ENCODE data around the gene XDH.
A peak's percentile ranks its signal among the peaks of the same experiment; 100 is the strongest.

The XDH gene

DNA sequence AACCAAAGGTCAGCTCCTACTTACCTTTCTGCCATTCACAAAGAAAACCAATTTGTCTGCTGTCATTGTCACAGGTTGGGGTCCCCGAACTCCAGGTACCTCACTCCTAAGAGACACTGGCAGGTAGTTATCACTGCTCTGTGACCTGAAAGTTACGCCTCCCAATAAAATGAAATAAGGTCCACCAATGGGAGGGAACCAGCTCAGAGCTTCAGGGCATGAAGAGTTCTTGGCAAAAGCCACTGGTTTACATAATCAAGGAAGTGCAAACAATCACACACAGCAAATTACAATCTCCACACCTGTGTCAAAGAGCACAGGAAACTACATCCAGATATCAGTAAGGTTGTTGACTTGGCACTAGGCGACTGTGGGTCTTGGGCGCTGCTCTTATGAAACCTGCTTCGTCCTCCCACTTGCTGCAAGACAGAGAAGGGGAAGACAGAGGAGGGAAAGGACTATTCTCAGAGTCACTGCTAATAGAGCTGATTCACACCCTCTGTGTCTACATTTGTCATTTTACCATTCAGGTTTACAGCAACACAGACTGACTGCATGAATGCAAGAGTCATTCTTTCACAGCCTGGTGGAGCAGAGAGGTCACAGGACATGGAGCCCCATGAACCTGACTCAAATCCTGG, at the start of gene XDH:
Gene XDH, minus strand, starts transcription at position 142 of the 641 bp plus-strand sequence. Its CDS starts 76 bp downstream, at position 66.
- no peak for DNase-seq

DNA sequence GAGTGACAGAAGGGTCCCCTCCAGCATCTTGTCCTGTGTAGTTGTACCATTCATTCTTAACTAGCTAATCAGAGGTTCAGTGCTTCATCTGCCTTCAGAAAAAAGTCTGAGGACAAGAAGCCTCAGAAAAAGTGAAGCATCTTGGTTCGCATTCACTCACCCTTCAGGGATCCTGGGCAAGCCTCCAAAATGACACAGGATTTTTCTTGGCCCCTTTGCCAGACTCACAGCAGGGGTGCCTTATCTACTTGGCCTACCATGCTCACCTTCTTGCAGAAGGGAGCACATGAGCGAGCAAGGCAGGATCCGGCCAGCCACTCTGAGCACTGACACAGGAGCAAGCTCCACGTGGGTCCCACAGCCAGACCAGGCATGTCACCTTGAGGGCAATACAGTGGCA, 43.1 kb upstream of the XDH start:
- no peak for DNase-seq

DNA sequence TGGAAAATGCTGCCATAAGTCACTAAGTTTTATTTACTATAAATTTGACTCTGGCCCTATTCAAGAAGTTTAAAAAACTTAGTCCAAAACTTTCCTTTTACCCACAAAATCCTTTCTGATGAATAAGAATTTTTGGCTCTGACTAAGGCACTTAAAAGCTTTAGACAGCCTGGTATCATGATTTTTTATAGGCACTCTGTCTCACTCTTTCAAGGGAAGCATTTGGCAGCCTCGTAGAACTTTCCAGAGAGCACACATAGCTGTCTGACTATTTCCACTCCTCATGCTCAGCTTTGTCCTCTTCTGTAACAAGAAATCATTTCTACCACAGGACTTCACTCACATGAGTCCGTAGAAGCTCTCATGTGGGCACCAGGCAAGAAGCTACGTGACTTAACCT, 32.3 kb upstream of the XDH start:
- no peak for DNase-seq

DNA sequence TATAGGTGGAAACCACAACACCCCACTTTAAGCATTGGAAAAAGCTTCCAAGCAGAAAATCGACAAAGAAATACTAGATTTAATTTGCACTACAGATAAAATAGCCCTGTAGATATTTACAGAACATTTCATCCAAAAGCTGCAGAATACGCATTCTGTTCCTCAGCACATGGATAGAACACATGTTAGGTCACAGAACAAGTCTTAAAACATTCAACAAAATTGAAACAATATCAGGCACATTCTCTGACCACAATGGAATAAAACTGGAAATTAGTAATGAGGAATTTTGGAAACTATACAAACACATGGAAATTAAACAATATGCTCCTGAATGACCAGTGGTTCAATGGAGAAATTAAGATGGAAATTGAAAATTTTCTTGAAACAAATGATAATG, 27.8 kb upstream of the XDH start:
- DNase-seq = no peak

DNA sequence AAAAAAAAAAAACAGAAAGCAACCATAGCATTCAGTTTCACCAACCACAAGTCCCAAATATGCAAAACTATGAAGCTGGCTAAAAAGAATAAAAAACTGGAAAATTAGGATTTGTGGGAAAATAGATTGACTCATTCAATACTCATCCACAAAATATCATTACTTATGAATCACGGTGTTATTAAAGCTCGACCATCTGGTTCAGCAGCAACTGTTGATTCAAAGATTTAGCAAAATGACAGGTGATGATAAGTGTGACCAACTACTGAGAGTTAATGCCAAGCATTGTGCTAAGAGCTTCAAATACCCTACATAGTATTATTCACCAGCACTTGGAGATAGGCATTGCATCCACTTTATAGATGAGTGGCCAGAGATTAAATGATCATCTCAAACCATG, 26.2 kb upstream of the XDH start:
- DNase-seq = no peak

DNA sequence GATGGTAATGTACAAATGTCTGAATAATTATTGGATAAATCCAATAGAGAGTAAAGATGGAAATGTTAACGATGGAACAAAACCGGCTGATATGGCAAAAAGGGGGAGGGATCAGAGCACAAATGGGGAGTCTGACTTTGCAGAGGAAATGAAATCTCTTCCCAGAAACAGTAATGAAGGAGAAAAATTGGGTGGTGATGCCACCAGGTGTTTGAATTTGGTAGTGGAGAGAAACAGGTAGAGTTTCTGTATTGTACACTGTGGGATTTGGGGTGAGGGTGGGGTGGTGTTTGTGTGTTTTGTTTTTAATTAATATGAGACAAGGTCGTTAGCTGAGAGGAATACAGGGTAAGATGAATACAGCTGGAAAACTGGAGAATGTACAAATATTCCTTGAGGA, 20.4 kb upstream of the XDH start:
- DNase-seq = no peak

DNA sequence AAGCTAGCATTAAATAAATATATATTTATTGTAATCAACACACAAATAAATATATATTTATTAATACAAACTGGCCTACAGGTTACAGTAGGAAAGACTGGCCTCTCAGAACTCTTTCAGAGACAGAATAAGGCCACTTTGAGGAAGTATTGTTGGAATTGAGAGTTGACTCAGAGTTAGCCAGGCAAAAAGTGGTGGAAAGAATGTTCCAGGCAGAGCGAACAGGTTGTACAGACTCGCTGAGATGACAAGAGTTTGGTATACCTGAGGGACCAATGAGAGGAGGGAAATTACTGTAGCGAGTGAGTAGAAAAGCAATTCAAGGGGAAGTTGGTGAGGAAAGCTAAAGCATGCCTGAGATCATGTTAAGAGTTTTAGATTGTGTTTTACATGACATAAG, 19.0 kb upstream of the XDH start:
- no peak for DNase-seq

DNA sequence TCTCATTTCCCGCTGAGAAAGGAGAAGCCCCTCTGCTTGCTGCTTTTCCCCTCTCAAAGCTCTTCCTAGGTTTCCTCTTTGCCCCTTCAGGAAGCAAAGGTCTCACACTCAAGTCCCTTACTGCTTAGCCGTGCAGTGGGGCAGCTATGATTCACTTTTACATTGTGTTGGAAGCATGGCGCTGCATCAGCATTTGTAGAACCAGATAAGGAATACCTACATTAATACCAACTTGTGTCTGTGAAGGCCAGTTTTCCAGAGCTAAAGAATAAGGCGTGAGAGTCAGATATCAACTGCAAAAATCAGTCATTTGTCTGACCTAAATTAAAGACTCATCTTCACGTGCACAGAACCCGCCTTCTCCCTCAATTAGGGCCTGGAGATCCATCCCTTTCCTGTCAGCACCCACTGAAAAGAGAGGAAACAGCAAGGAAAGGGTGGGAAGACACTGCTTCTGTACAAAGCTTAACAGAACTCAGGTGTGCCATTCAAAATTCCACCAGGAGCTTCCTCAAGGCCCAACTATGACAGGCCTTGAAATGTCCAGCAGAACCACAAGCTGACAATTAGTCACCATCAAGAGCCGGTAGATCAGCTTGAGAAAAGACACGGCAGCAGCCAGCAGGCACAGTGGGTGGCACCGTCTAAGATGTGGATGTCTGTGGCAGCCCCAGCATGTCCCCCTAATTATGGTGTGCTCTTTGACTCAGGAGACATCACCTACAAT, 16.1 kb upstream of the XDH start:
- no peak for DNase-seq

DNA sequence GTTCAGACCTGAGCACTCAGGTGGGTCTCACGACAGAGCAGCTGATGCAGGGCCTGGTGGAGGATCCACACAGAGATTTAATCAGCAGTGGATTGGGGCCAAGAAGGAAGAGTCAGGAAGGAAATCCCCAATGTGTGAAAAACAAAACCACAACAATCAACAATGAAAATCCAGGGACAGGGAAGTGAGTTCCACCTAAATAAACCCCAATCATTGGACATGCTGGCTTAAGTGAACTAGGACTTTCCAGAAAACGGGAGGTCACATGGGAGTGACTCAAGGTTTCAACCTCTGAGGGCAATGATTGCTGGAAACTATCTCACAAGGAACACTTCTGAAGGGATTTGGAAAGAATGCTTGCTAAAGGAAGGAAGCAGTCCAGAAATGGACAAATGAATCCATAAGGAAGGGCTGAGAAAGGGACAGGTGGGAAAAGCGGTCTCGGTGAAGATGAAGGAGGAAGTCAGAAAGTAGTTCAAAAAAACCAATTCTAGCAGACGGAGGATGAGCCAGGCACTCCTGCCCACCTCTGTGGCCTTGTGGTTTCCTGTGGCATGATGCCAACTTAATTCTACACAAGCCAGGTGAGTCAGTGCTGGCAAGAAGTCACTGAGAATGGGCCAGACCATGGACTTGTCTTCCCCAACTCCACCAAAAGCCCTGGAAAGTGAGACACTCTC, 15.4 kb upstream of the XDH start:
- peak; percentile 30 for DNase-seq

DNA sequence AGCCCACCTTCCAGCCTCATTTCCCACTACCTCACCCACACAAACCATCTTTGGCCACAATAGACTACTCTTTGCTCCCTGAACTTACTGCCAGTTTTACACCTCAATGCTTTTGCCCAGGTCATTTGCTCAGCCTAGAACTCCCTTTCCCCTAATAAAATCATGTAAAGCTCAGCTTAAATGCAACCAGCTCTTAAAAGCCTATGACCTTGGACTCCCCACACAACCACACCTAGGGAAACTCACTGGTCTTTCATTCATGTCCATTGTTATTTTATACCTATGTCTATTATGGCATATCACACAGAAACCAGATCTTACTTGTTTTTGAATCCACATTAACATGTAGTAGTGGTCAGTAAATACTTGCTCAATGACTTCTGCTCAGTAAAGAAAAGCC, 14.5 kb upstream of the XDH start:
- DNase-seq = no peak

DNA sequence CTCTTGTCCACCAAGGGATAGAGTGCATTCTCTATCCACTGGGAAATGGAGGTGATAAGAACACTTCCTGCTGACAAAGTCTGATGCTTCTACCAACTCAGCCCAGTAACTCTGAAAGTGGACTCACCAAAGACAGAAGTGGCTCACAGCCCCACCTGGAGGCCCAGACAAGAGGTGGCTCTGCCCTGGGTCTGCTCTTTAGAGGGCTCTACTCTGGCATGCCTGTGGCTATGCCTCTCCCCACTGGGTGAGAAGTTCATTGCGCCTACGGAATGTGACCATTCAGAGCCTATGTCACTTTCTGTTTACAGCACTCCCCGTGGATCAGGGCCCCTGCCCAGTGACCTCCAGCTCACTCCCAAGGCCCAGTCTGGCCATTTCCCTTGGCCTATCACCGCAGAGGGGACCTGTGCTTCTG, 13.5 kb upstream of the XDH start:
- no peak for DNase-seq

DNA sequence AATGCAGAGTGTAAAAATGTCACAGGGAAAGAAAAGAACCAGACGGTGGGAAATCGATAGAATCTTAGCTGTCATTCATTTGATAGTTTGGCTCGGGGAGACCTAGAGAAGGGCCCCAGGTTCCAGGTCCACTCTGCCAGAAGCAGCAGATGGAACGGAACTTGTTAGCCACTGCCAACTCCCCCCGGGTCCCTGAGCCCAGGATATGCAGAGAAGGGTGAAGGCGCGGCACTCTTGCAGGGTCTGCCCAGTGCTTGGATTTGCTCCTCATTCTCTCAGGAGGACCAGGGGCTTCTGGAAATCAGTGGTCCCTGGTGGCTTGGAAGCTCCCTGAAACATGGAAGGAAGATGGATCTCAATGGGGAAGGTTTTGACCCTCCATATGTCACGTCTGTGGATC, 11.6 kb upstream of the XDH start:
- no peak for DNase-seq

DNA sequence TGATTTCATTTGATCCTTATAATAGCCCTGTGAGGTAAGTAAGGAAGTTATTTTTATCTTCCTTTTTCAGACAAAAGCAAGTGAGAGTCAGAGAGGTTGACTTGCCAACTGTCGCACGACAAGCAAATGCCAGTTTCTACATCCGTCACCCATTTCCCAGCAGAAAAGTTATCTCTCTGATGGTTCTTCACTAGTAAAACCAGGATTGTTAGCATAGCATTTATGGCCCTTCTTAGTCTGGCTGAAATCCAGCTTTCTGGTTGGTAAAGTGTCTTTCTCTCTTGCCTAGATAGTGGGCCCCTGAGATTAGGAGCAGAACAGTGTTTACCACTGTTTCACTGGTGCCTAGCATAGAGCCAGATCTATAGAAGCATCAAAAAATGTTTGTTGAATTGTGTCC, 7.1 kb upstream of the XDH start:
- no peak for DNase-seq

DNA sequence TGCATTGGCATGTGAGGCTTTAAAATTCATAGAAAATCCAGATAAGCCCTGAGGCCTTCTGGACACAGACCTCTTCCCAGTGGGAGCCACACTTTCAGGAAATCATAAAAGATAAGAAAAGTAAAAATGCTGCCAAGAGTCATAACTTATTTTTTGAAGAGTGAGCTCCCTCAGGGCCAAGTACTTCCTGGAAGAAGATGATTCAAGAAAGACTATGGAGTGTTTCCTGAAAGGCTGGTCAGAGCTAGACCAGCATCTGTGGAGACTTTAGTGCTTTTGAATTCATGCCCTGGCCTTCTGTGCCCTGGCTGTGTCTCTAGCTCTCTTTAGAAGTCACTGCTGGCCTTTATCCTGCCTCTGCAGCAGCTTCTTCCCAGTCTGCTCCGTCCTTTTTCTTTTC, 6.4 kb upstream of the XDH start:
- no peak for DNase-seq

DNA sequence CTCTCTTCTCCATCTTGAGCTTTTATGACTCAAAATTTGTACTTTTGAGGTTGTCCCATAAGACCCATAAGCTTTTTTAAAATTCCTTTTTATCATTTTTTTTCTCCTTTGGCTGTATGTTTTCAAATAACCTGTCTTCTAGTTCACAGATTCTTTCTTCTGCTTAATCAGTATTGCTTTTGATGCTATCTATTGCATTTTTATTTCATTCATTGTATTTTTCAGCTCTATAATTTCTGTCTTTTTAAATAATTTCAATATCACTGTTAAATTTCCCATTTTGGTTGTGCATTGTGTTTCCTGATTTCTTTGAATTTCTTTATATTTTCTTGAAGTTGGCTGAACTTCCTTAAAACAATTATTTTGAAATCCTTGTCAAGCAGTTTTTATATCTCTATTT, 4.8 kb upstream of the XDH start:
- DNase-seq = no peak

DNA sequence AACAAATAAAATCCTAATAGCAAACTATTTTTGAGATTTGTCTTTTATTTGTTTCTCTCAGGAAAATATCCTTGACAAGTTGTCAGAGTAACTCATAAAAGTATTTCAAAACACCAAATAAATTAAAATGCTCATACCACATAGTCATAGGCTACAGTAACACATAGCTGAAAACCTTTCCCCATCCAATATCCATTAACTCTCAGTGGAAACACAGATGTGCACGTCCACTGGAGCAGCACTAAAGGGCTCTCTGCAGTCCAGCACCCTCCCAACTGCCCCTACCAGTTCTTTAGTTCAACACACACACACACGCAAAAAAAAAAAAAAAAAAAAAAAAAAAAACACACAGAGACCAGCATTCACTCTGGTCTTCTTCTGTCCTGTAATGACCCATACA, 879 bp upstream of the XDH start:
- DNase-seq = no peak

DNA sequence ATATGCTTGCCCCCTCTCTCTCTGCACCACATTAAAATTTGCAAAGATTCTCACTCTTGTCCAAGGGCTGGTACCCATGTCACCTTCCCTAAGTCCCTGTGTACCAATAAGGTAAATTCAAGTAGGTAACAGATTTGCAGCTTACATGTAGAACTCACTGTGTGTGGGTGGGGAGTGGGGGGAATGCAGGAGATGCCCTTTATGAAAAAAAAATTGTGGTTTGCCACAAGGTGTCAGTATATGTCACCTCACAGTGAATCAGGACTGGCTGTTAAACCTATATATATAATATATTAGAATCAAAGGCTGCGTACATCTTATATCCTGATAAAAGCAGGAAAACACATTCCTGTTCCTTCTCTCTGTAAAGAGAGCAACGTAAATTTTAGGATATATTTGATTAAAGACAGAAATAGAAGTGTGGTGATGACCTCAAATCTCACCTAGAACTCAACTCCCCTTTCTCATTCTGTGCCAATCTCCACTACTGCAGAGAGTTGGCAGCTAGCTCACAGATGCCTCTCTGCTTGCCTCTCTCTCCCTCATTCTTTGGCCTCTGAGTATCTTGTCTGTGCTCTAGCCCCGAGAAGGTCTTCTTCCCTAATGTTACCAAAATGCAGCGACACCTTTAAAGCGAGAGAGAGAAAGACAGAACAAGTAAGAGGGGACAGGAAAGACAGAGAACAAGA, 536 bp downstream of the XDH start:
- peak; percentile 28 for DNase-seq

DNA sequence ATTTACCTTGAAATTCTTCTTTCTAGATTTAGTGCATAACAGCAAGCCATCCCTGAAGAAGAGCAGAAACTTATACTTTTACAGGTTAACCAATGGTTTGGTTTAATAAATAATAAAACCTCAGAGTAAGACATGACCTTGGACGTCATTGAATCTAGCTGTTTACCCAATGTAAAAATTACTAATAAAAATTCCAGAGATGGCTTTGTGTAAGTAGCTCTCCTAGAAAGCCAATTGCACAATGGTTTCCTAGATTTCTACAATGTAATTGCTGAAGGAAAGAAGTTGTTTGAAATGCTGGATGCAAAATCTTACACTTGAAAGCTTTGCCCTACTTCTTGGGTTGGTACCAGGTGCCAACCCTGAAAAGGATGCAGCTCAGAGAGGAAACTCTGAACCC, 1.5 kb downstream of the XDH start:
- DNase-seq = no peak

DNA sequence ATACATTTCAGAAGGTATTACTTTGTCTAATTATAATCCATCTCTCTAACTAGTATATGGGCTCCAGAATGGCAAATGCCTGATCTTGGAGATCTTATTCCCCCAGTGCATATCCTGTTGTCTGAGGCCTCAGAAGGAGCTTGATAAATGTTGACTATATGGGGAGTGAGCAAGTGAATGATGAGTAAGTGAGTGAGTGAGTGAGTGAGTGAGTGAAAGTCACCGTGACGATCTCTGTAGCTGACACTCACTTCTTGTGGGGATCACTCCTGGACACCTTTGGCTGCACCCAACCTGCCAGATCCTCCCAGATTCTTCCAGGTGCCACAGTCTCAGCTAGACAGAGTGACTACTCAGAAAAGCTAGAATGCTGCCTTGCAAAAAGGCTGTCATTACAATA, 2.8 kb downstream of the XDH start:
- no peak for DNase-seq

DNA sequence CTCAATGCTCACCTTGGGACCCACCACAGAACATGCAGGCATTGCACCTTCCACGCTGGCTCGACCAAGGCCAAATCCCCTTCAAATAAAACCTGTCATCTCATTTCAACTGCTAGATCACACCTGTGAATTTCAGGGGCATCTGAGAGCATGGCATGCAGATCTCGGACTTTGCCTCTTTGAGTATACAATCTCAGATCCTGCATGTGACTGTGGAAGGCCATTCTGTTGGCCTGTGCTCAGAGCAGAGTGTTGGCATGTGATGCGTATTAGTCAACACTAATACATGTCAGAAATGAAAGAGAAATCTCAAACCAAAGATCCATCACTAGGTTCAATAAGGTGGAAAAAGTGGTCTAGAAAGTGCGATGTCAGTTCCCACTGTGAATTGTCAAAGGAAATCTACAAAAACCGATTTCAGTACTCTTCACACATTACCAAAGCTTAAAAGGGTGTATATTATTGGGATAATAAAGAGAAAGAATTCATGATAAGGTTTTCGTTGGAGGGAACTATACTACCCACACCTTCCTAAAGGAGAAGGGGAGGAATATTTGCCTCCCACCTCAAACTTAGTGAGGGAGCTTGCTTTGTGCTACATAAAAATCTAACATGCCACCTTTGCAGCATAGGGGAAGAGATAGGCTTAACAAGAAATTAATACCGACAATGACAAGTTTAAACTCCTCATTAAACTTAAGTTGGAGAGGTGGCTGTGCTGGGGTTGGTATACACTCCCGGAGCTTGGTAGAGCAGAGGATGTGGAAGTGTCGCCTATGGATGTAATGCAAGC, 7.8 kb downstream of the XDH start:
- no peak for DNase-seq

DNA sequence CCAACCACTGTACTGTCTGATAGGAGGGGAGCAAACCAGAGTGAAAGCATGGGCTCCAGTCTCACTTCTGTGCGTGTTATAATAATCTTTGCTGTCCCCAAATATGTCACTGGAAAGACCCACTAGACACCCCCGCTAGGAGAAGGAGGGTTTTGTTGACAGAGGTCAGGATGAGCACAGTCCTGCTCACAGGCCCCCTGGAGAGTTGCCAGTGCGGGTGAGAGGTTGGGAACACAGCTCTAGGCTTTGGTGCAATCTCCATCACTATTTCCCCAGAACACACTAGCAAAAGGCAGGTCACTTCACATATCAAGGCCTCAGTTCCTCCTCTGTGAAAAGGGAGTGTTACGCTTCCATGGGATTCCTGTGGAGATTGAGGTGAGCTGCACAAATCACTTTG, 9.7 kb downstream of the XDH start:
- no peak for DNase-seq

DNA sequence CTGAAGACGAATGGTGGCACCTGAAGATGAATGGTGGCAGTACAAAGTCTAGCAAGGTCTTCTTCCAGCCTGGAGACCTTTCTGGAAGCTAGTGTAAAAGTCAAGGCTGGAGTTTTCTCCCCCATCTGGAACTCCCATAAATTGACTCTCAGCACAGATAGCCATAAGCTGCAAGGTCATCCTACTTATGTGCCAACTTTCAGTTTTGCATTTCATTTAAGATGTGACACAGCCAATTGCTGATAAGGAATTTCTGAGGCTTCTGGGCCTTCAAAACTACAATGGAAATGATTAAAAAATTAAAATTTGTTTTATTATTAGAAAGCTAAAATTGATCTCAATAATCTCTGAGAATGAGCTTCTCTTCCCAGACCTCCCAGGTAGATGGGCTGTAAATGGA, 10.2 kb downstream of the XDH start:
- no peak for DNase-seq

DNA sequence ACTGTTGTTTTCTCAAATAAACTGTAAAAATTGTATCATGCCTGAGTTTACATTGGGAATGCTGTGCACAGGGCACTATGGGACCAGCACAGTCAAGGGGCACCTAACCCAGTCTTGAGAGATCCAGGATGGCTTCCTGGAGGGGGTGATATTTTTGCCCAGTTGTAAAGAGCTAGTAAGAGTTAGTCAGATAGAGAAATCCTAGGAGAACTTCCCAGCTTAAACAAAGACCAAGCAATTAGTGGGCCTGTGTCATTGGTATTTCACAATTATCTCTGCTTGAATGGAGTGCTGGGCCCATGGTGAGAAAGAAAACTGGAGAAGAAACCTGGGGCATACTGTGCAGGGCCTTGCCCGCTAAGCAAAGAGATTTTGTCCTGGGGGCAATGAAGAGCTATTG, 12.2 kb downstream of the XDH start:
- DNase-seq = no peak
